GM12873 (cell line): ENCODE data around the gene WFDC11.

ENCODE experiments used
- CTCF ChIP-seq: IDR thresholded peaks from 2 replicates; pipeline ENCODE4 v1.5.1; 2012; ENCODE audit warnings: low read depth, mild to moderate bottlenecking, moderate library complexity, low read length, control low read depth; ENCODE audit not compliant: insufficient read depth; ENCODE audit errors: missing control alignments

WFDC11 gene

GRCh38 chr20:45670139-45670538, at the start of gene WFDC11:
Gene WFDC11, minus strand, starts transcription at chr20:45670239. Its CDS starts 19,639 bp downstream, at chr20:45650600.
- no peak for TF ChIP-seq CTCF

GRCh38 chr20:45704969-45705637, 35.1 kb upstream of the WFDC11 start, which contains the start of gene WFDC10B:
Gene WFDC10B, minus strand, starts transcription at chr20:45705019. Its CDS starts 19,027 bp downstream, at chr20:45685992.
- TF ChIP-seq CTCF, result no peak

- no peak for TF ChIP-seq CTCF
These were observed 31.8 kb upstream of the WFDC11 start, which contains the start of gene WFDC13 for GRCh38 chr20:45701873-45702272. Gene WFDC13, plus strand, starts transcription at chr20:45702038. Its CDS starts 86 bp downstream, at chr20:45702124.

- TF ChIP-seq CTCF, result no peak
These were observed 31.1 kb upstream of the WFDC11 start for GRCh38 chr20:45701104-45701503.

GRCh38 chr20:45695496-45695895, 25.5 kb upstream of the WFDC11 start:
- TF ChIP-seq CTCF, result no peak

- TF ChIP-seq CTCF, result no peak
These were observed 15.9 kb upstream of the WFDC11 start for GRCh38 chr20:45685896-45686295.

- no peak for TF ChIP-seq CTCF
These were observed 9.6 kb upstream of the WFDC11 start for GRCh38 chr20:45679650-45680049.
